ENCODE data around the gene TCERG1L.

GRCh38 chr10:131055437-131055836 is 256.1 kb downstream of the TCERG1L start:
- TF ChIP-seq EZH2 (IDR thresholded peaks at IDR 0.05; ENCODE audit: insufficient read depth, poor library complexity, severe bottlenecking): no peak
- no peak for TF ChIP-seq EZH2phosphoT487 (IDR thresholded peaks at IDR 0.05; ENCODE audit: insufficient read depth, low read depth)
